Left ventricle myocardium inferior (tissue), 1 donor: ENCODE data around the gene MITF. TPM values are rescaled to one million over a fixed set of nuclear protein-coding genes. Genes with fewer than 3 reads are reported as not detected.
A peak's percentile ranks its signal among the peaks of the same experiment; 100 is the strongest.

Experiments used
- DNase-seq: peaks from one replicate; pipeline ENCODE4 v3.0.0-alpha.2; 2020
- H3K27ac ChIP-seq: fragments of 200-600 bp; replicated peaks from 2 replicates; pipeline ENCODE4 v1.8.0; 2021
- H3K27me3 ChIP-seq: fragments of 200-600 bp; 2 replicates; pipeline ENCODE4 v1.8.0; 2021; ENCODE audit warnings: low read depth
- H3K36me3 ChIP-seq: fragments of 200-600 bp; 2 replicates; pipeline ENCODE4 v1.8.0; 2021
- H3K4me1 ChIP-seq: fragments of 200-600 bp; 2 replicates; pipeline ENCODE4 v1.8.0; 2021
- H3K4me3 ChIP-seq: fragments of 200-600 bp; 2 replicates; pipeline ENCODE4 v1.8.0; 2021; ENCODE audit warnings: mild to moderate bottlenecking, moderate library complexity
- H3K9me3 ChIP-seq: fragments of 200-600 bp; replicated peaks from 2 replicates; pipeline ENCODE4 v1.8.0; 2021
- intact Hi-C: fragments of 100-400 bp; cut with micrococcal nuclease; formaldehyde crosslinking; loops from one replicate; pipeline ENCODE4 v1.11.0; 2022
- total RNA-seq: library from RNA; stranded (reverse); fragmentation: NEBNext Ultra II Directional; extraction: Animal tissue kit (Norgen Biotek cat#: 25700); gene quantifications from one replicate; pipeline ENCODE4 v1.2.1, GENCODE V29; 2021
- TF ChIP-seq, protein P1 (sequence below): fragments of 200-600 bp; IDR thresholded peaks from 2 replicates; pipeline ENCODE4 v1.8.0; 2021; ENCODE audit warnings: antibody characterized with exemption, mild to moderate bottlenecking, borderline replicate concordance
- donor health status: DM: no; HTN: yes; CAD: no; lungs with severe emphysema.

Gene MITF
- total RNA-seq, 1 donor from 2014 or later = 81.9 TPM

DNA sequence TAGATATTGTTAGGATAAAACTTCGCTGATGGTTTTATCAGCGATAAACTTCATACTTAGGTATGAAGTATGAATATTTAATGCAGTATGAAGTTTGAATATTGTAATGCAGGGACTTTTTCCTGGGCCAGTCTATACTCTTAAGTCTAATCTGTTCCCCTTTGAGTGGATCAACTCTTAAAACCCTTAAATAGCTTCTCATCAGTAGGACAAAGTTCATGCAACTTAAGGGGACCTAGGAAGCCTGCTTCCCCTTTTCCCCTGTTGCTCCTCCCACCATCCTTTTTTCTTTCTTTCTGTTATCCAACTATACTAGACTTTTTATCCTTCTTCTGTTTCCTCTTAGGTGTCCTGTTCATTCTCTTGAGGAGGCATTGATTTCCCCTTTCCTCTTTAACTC is 78.7 kb downstream of the MITF start:
- peak overlapping the region; percentile 52 for H3K27ac ChIP-seq
- H3K4me3 ChIP-seq = no peak overlapping the region
- TF ChIP-seq, protein P1, sequence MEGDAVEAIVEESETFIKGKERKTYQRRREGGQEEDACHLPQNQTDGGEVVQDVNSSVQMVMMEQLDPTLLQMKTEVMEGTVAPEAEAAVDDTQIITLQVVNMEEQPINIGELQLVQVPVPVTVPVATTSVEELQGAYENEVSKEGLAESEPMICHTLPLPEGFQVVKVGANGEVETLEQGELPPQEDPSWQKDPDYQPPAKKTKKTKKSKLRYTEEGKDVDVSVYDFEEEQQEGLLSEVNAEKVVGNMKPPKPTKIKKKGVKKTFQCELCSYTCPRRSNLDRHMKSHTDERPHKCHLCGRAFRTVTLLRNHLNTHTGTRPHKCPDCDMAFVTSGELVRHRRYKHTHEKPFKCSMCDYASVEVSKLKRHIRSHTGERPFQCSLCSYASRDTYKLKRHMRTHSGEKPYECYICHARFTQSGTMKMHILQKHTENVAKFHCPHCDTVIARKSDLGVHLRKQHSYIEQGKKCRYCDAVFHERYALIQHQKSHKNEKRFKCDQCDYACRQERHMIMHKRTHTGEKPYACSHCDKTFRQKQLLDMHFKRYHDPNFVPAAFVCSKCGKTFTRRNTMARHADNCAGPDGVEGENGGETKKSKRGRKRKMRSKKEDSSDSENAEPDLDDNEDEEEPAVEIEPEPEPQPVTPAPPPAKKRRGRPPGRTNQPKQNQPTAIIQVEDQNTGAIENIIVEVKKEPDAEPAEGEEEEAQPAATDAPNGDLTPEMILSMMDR = no peak
- no peaks in the 10 kb centered on the region for H3K36me3 ChIP-seq
- no peak for DNase-seq
- no peaks in the 10 kb centered on the region for H3K9me3 ChIP-seq
- H3K4me1 ChIP-seq = peaks cover 91% of the 10 kb centered on the region
- H3K27me3 ChIP-seq = no peaks in the 10 kb centered on the region
- intact Hi-C loops = no loop called here

DNA sequence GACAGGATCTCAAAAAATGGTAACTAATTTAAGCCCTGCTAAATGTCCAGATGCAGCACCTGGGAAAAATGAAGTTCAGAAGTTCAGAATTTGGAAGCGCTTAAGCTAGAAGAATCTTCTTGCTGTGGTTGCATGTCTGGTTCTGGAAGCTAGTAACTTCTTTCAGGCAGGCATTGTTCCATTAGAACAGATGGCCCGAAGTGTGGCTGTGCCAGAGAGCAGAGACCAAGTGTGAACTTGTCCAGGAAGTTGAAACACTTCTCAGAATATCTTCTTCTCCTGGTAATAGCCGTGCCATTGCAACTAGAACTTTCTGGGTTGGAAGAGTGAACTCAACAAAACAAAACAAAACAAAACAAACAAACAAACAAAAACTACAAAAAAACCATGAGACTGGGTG is 80.0 kb downstream of the MITF start:
- Histone ChIP-seq H3K27ac (peak overlapping the region; percentile 52), H3K4me3 (no peak overlapping the region), H3K4me1 (peaks cover 90% of the 10 kb centered on the region), H3K27me3 (no peaks in the 10 kb centered on the region), H3K36me3 (no peaks in the 10 kb centered on the region), H3K9me3 (no peaks in the 10 kb centered on the region)
- TF ChIP-seq, protein P1 = no peak
- no peak for DNase-seq
- intact Hi-C loops = no loop called here

DNA sequence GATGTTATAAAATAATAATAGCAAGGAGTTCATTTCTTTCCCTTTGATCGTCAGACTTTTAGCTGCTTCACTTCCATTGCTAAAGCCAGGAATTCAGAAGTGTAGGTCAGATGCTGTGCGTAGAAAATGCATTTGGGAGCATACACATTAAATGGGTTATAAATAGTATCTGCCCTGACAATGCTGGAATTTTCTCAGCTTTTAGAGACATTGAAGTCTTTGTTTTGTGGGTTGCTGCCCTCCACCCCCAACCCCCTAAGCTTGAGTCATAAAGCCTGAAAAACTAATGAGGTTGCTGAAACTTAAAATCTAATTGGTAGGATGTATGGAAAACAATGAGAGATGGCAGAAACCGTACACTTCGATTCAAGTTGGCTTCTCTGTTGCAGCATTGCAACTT is 81.9 kb downstream of the MITF start:
- no peak overlapping the region for H3K4me3 ChIP-seq
- intact Hi-C loops = no loop called here
- peaks cover 82% of the 10 kb centered on the region for H3K4me1 ChIP-seq
- no peaks in the 10 kb centered on the region for H3K9me3 ChIP-seq
- no peak overlapping the region for H3K27ac ChIP-seq
- no peaks in the 10 kb centered on the region for H3K36me3 ChIP-seq
- TF ChIP-seq, protein P1 = no peak
- no peaks in the 10 kb centered on the region for H3K27me3 ChIP-seq
- DNase-seq = no peak

DNA sequence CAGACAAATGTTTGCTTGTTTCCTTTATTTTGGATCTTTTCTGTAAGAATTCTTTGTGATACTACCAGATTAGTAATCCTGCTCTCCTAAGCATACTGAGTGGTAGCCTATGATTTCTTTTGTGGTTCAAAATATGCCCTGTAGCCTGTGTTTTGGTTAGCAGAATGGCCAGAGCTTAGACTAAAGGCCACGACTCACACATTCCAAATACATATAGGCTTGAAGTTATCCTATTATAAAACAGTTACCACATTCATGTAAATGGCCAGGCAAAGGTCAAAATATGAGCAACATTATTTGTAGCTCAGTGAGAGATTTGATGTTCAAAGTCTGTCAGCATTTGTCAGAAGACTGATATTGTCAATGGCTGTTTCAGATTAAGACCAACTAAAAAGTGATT is 84.5 kb downstream of the MITF start:
- TF ChIP-seq, protein P1 = no peak
- Histone ChIP-seq H3K27ac (no peak overlapping the region), H3K4me1 (peaks cover 60% of the 10 kb centered on the region), H3K9me3 (peaks cover 8% of the 10 kb centered on the region), H3K27me3 (no peaks in the 10 kb centered on the region), H3K4me3 (no peak overlapping the region), H3K36me3 (no peaks in the 10 kb centered on the region)
- no peak for DNase-seq
- intact Hi-C loops = no loop called here

DNA sequence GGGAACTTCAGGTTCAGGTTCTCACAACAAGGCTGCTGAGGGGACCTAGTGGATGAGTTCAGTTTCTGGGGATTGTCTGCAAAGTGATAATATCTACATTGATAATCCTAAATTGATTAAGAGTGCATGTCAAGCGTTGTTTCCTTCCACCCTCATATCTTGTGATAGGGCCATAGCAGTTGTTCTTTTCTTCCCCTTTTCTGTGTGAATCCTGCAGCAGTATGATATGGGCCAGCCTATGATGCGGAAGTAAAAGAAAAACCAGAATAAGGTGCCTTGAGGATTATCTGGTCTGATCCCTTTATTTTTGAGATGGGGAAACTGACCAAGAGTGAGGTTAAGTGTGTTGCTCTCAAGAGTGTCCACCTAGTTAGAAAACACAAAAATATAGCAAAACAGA is 86.2 kb downstream of the MITF start:
- Histone ChIP-seq H3K4me1 (peaks cover 56% of the 10 kb centered on the region), H3K9me3 (peaks cover 8% of the 10 kb centered on the region), H3K27ac (no peak overlapping the region), H3K36me3 (no peaks in the 10 kb centered on the region), H3K27me3 (no peaks in the 10 kb centered on the region), H3K4me3 (no peak overlapping the region)
- TF ChIP-seq, protein P1 = no peak
- DNase-seq = no peak
- intact Hi-C loops = no loop called here

DNA sequence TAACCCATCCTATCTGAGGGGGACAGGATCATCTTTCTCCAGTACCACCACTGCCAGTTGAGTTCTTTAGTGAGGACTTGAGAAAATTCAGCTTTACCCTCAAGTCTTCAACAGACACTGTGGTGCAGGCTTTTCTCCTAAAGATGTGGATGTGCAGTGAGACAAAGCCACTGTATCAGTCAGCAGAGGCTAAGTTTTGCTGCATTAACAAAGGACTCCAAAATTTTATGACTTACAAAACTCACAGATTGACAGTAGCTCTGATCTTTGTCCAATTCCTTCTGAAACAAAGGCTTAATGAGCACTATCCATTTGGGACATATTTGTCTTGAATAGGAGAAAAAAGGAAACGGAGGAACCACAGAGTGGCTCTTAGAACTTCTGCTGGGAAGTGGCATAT is 87.9 kb downstream of the MITF start:
- Histone ChIP-seq H3K9me3 (peaks cover 8% of the 10 kb centered on the region), H3K27me3 (no peaks in the 10 kb centered on the region)
- TF ChIP-seq, protein P1 = no peak

More for the DNA sequence above, 87.9 kb downstream of the MITF start:
- Histone ChIP-seq H3K36me3 (no peaks in the 10 kb centered on the region), H3K27ac (no peak overlapping the region), H3K4me1 (peaks cover 40% of the 10 kb centered on the region), H3K4me3 (no peak overlapping the region)
- intact Hi-C loops = no loop called here
- no peak for DNase-seq
